HEK293 (cell line): ENCODE data around the gene MEGF8.

ENCODE experiments used
- CTCF ChIA-PET: fragments of 350-600 bp; formaldehyde crosslinking; extraction: SDS; loops from one replicate; lab custom pipeline; 2021; ENCODE audit warnings: antibody characterized with exemption; lab: Yijun Ruan, JAX
- POLR2A ChIA-PET: fragments of 300-600 bp; formaldehyde crosslinking; extraction: SDS; loops from one replicate; lab custom pipeline; 2020; ENCODE audit warnings: antibody characterized with exemption, inconsistent platforms; lab: Yijun Ruan, JAX
- H3K27ac ChIP-seq: fragments of 200-500 bp; sonication (Bioruptor generic); 2 replicates; pipeline ENCODE4 v1.5.1; 2014; ENCODE audit warnings: low read depth, low read length, control low read depth, inconsistent platforms; ENCODE audit errors: extremely low read depth
- H3K36me3 ChIP-seq, 2 experiments: fragments of 200-500 bp in 1 of 2; sonication (Bioruptor generic) in 1 of 2; 1 replicate in 1 of 2; 2 replicates in 1 of 2; pipeline ENCODE4 v1.5.1; 2014 to 2017; ENCODE audit warnings: inconsistent platforms in 2 of 2, low read length in 2 of 2; ENCODE audit not compliant: control insufficient read depth in 2 of 2, insufficient read depth in 1 of 2
- H3K4me1 ChIP-seq: fragments of 200-500 bp; sonication (Bioruptor generic); 2 replicates; pipeline ENCODE4 v1.5.1; 2014; ENCODE audit warnings: mild to moderate bottlenecking, low read length, inconsistent platforms; ENCODE audit not compliant: control insufficient read depth, insufficient read depth
- H3K4me3 ChIP-seq: 2 replicates; pipeline ENCODE4 v1.5.1; 2011; ENCODE audit warnings: low read depth, mild to moderate bottlenecking, control low read depth, low read length, moderate library complexity
- H3K9me3 ChIP-seq: fragments of 200-500 bp; sonication (Bioruptor generic); 2 replicates; pipeline ENCODE4 v1.5.1; 2014; ENCODE audit warnings: low read depth, low read length, inconsistent platforms; ENCODE audit not compliant: control insufficient read depth, insufficient read depth
- FEZF1 ChIP-seq: fragments of 450-650 bp; formaldehyde crosslinking; IDR thresholded peaks from 2 replicates; pipeline ENCODE4 v1.5.1; 2016; ENCODE audit warnings: missing biosample characterization, missing genetic modification characterization
- GLIS1 ChIP-seq: fragments of 450-650 bp; formaldehyde crosslinking; IDR thresholded peaks from 2 replicates; pipeline ENCODE4 v1.5.1; 2016; ENCODE audit warnings: missing biosample characterization, missing genetic modification characterization
- GLIS2 ChIP-seq: fragments of 450-650 bp; formaldehyde crosslinking; IDR thresholded peaks from 2 replicates; pipeline ENCODE4 v1.5.1; 2016; ENCODE audit warnings: missing biosample characterization, missing genetic modification characterization
- INSM2 ChIP-seq: fragments of 450-650 bp; formaldehyde crosslinking; IDR thresholded peaks from 2 replicates; pipeline ENCODE4 v1.5.1; 2016; ENCODE audit warnings: missing biosample characterization, missing genetic modification characterization
- KLF8 ChIP-seq: fragments of 450-650 bp; formaldehyde crosslinking; IDR thresholded peaks from 2 replicates; pipeline ENCODE4 v1.5.1; 2016; ENCODE audit warnings: missing biosample characterization, missing genetic modification characterization
- PATZ1 ChIP-seq: fragments of 450-650 bp; formaldehyde crosslinking; IDR thresholded peaks from 2 replicates; pipeline ENCODE4 v1.5.1; 2016; ENCODE audit warnings: missing biosample characterization, missing genetic modification characterization
- PRDM1 ChIP-seq: fragments of 450-650 bp; formaldehyde crosslinking; IDR thresholded peaks from 2 replicates; pipeline ENCODE4; 2016; ENCODE audit warnings: missing biosample characterization, missing genetic modification characterization
- SCRT1 ChIP-seq: fragments of 450-650 bp; formaldehyde crosslinking; IDR thresholded peaks from 2 replicates; pipeline ENCODE4 v1.5.1; 2016; ENCODE audit warnings: missing biosample characterization, missing genetic modification characterization, borderline replicate concordance
- SP2 ChIP-seq: fragments of 450-650 bp; formaldehyde crosslinking; IDR thresholded peaks from 2 replicates; pipeline ENCODE4 v1.5.1; 2016; ENCODE audit warnings: missing biosample characterization, missing genetic modification characterization
- SP7 ChIP-seq: fragments of 450-650 bp; formaldehyde crosslinking; IDR thresholded peaks from 2 replicates; pipeline ENCODE4 v1.5.1; 2016; ENCODE audit warnings: missing biosample characterization, missing genetic modification characterization
- ZBTB1 ChIP-seq: fragments of 450-650 bp; formaldehyde crosslinking; IDR thresholded peaks from 2 replicates; pipeline ENCODE4 v1.5.1; 2016; ENCODE audit warnings: missing biosample characterization, missing genetic modification characterization
- ZFHX2 ChIP-seq: fragments of 450-650 bp; formaldehyde crosslinking; conservative IDR thresholded peaks from 2 replicates; pipeline ENCODE4 v1.5.1; 2016; ENCODE audit warnings: missing biosample characterization, missing genetic modification characterization
- ZFP41 ChIP-seq: fragments of 450-650 bp; formaldehyde crosslinking; IDR thresholded peaks from 2 replicates; pipeline ENCODE4 v1.5.1; 2016; ENCODE audit warnings: missing biosample characterization, missing genetic modification characterization, borderline replicate concordance
- ZIC2 ChIP-seq: fragments of 450-650 bp; formaldehyde crosslinking; IDR thresholded peaks from 2 replicates; pipeline ENCODE4 v1.5.1; 2016; ENCODE audit warnings: missing biosample characterization, missing genetic modification characterization
- ZNF10 ChIP-seq: fragments of 450-650 bp; formaldehyde crosslinking; IDR thresholded peaks from 2 replicates; pipeline ENCODE4 v1.5.1; 2017; ENCODE audit warnings: missing biosample characterization, missing genetic modification characterization
- ZNF16 ChIP-seq: fragments of 450-650 bp; formaldehyde crosslinking; IDR thresholded peaks from 2 replicates; pipeline ENCODE4 v1.5.1; 2016; ENCODE audit warnings: low read depth, missing biosample characterization, missing genetic modification characterization
- ZNF19 ChIP-seq: fragments of 450-650 bp; formaldehyde crosslinking; IDR thresholded peaks from 2 replicates; pipeline ENCODE4; 2016; ENCODE audit warnings: missing biosample characterization, missing genetic modification characterization, low read depth
- ZNF24 ChIP-seq: fragments of 450-650 bp; formaldehyde crosslinking; IDR thresholded peaks from 2 replicates; pipeline ENCODE4 v1.5.1; 2016; ENCODE audit warnings: missing biosample characterization, missing genetic modification characterization
- ZNF324 ChIP-seq: fragments of 450-650 bp; formaldehyde crosslinking; IDR thresholded peaks from 2 replicates; pipeline ENCODE4 v1.5.1; 2016; ENCODE audit warnings: missing biosample characterization, missing genetic modification characterization
- ZNF341 ChIP-seq: fragments of 450-650 bp; formaldehyde crosslinking; IDR thresholded peaks from 2 replicates; pipeline ENCODE4; 2016; ENCODE audit warnings: low read depth, missing biosample characterization, missing genetic modification characterization
- ZNF580 ChIP-seq: fragments of 450-650 bp; formaldehyde crosslinking; IDR thresholded peaks from 2 replicates; pipeline ENCODE4 v1.5.1; 2016; ENCODE audit warnings: missing biosample characterization, missing genetic modification characterization
- ZNF600 ChIP-seq: fragments of 450-650 bp; formaldehyde crosslinking; IDR thresholded peaks from 2 replicates; pipeline ENCODE4 v1.5.1; 2016; ENCODE audit warnings: missing biosample characterization, missing genetic modification characterization
- ZNF792 ChIP-seq: fragments of 450-650 bp; formaldehyde crosslinking; IDR thresholded peaks from 2 replicates; pipeline ENCODE4 v1.5.1; 2016; ENCODE audit warnings: missing biosample characterization, missing genetic modification characterization
- ZNF837 ChIP-seq: fragments of 450-650 bp; formaldehyde crosslinking; IDR thresholded peaks from 2 replicates; pipeline ENCODE4 v1.5.1; 2016; ENCODE audit warnings: missing biosample characterization, missing genetic modification characterization
- TF ChIP-seq, protein P1 (sequence below): fragments of 450-650 bp; formaldehyde crosslinking; IDR thresholded peaks from 2 replicates; pipeline ENCODE4 v1.5.1; 2016; ENCODE audit warnings: missing biosample characterization, missing genetic modification characterization

The MEGF8 gene

GRCh38 chr19:42276284-42276683 is 49.2 kb upstream of the MEGF8 start:
- TF ChIP-seq ZNF16 (tag by site-specific recombination) (peak; percentile 82), SCRT1 (no peak)
- CTCF ChIA-PET: interaction anchor here (0.9 to 7.5 kb wide), 3 partner anchors 29 to 99 kb away, joined by 3 to 276 read pairs (median 3); partner anchors contain the start of gene GSK3A
- Histone ChIP-seq H3K9me3 (no peaks in the 10 kb centered on the region), H3K36me3 (peaks cover 5 to 47% of the 10 kb centered on the region in 2 experiments), H3K4me3 (no peak overlapping the region), H3K27ac (0 out of 2 replicates have a peak overlapping the region, but pooled peaks have one; percentile 44), H3K4me1 (peaks cover 17% of the 10 kb centered on the region)
- POLR2A ChIA-PET: interaction anchor here (12.3 kb wide), 1 partner anchor 29 kb away, joined by 242 read pairs; the partner anchor contains the start of gene GSK3A

GRCh38 chr19:42276821-42277220 is 48.6 kb upstream of the MEGF8 start:
- no peaks in the 10 kb centered on the region for H3K9me3 ChIP-seq
- no peak overlapping the region for H3K4me3 ChIP-seq
- peaks cover 5 to 42% of the 10 kb centered on the region in 2 experiments for H3K36me3 ChIP-seq
- 0 out of 2 replicates have a peak overlapping the region, but pooled peaks have one; percentile 7 for H3K27ac ChIP-seq
- CTCF ChIA-PET: interaction anchor here (0.9 to 7.5 kb wide), 3 partner anchors 30 to 100 kb away, joined by 3 to 276 read pairs (median 3); partner anchors contain the start of gene GSK3A
- H3K4me1 ChIP-seq: peaks cover 22% of the 10 kb centered on the region
- POLR2A ChIA-PET: interaction anchor here (1.4 to 12.3 kb wide), 2 partner anchors 8 to 30 kb away, joined by 6 to 242 read pairs; partner anchors contain the start of genes CIC and GSK3A
- peak; percentile 81 for TF ChIP-seq PRDM1 (tag by site-specific recombination)
- no peak for TF ChIP-seq FEZF1
- no peak for TF ChIP-seq ZNF10 (tag by site-specific recombination)
- TF ChIP-seq ZIC2 (tag by site-specific recombination): peak; percentile 12; the same call in 1 of the 2 replicates
- TF ChIP-seq KLF8: 0 out of 2 replicates have a peak, but pooled peaks have one; percentile 19
- TF ChIP-seq SP7: peak; percentile 81
- no peak for TF ChIP-seq ZFP41 (tag by site-specific recombination)

DNA sequence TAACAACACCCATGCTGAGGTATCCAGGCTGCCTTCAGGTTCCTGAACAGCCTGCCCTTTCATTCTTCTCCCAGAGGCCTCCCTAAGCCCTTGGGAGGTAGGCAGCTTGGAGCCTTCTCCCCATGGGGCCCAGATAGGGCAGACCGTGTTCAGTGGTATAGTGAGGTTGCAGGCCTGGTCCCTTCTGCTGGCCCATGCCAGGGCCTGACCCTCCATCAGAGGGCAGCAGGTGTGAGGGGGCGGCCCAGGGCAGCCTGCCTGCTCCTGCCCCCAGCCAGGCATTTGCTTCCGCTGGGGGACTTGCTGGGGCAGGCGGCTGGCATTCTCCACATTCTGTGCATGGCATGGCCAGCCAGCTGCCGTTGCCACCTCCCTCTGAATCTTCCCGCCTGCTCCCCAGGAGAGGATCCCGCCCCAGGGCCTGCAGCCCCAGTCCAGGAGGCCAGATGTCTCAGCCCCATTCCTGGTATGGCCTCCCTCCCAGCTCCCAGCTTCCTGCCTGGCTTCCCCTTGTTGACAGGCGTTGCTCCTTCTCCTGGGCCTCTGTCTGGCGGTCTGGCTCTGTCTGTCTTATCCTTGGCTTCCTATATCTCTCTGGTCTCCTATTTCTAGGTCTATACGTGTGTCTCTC is 47.5 kb upstream of the MEGF8 start:
- Histone ChIP-seq H3K9me3 (no peaks in the 10 kb centered on the region), H3K4me3 (no peak overlapping the region), H3K27ac (peak overlapping the region; percentile 20), H3K36me3 (peaks cover 5 to 31% of the 10 kb centered on the region in 2 experiments), H3K4me1 (peaks cover 32% of the 10 kb centered on the region)
- POLR2A ChIA-PET: interaction anchor here (0.6 to 12.3 kb wide), 5 partner anchors 9 to 271 kb away, joined by 3 to 242 read pairs (median 4); partner anchors contain the start of genes CIC and GSK3A
- CTCF ChIA-PET: interaction anchor here (0.7 to 7.5 kb wide), 8 partner anchors 8 to 145 kb away, joined by 3 to 276 read pairs (median 6); partner anchors contain the start of genes CIC and GSK3A
- TF ChIP-seq SP2: peak; percentile 52; the same call in 1 of the 2 replicates
- TF ChIP-seq ZNF324: no peak
- TF ChIP-seq ZNF24 (tag by site-specific recombination): no peak
- peak; percentile 49; the same call in 1 of the 2 replicates for TF ChIP-seq ZNF341 (tag by site-specific recombination)
- TF ChIP-seq PRDM1 (tag by site-specific recombination): no peak
- TF ChIP-seq, protein P1, sequence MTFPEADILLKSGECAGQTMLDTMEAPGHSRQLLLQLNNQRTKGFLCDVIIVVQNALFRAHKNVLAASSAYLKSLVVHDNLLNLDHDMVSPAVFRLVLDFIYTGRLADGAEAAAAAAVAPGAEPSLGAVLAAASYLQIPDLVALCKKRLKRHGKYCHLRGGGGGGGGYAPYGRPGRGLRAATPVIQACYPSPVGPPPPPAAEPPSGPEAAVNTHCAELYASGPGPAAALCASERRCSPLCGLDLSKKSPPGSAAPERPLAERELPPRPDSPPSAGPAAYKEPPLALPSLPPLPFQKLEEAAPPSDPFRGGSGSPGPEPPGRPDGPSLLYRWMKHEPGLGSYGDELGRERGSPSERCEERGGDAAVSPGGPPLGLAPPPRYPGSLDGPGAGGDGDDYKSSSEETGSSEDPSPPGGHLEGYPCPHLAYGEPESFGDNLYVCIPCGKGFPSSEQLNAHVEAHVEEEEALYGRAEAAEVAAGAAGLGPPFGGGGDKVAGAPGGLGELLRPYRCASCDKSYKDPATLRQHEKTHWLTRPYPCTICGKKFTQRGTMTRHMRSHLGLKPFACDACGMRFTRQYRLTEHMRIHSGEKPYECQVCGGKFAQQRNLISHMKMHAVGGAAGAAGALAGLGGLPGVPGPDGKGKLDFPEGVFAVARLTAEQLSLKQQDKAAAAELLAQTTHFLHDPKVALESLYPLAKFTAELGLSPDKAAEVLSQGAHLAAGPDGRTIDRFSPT (tag by site-specific recombination): peak; percentile 63; the same call in 1 of the 2 replicates
- peak; percentile 71 for TF ChIP-seq ZIC2 (tag by site-specific recombination)
- TF ChIP-seq PATZ1 (tag by site-specific recombination): peak; percentile 52
- TF ChIP-seq ZBTB1: no peak
- no peak for TF ChIP-seq ZNF792 (tag by site-specific recombination)
- TF ChIP-seq ZNF837 (tag by site-specific recombination): no peak
- TF ChIP-seq ZNF580: no peak
- TF ChIP-seq ZFHX2 (tag by site-specific recombination): 0 out of 2 replicates have a peak, but pooled peaks have one; percentile 7
- TF ChIP-seq ZNF600 (tag by site-specific recombination): peak; percentile 75
- no peak for TF ChIP-seq INSM2 (tag by site-specific recombination)
- peak; percentile 99 for TF ChIP-seq GLIS1 (tag by site-specific recombination)
- TF ChIP-seq GLIS2 (tag by site-specific recombination): peak; percentile 87
- TF ChIP-seq ZNF19 (tag by site-specific recombination): no peak
